H1 (cell line): ENCODE results near the gene FLVCR2. TPM values are rescaled to one million over a fixed set of nuclear protein-coding genes. Genes with fewer than 3 reads are reported as not detected.

Source experiments
- CTCF ChIA-PET: fragments of 300-600 bp; sonication (Branson Sonifier 250); formaldehyde crosslinking; loops from one replicate; lab custom pipeline; 2021; ENCODE audit not compliant: partially characterized antibody; lab: Charles Lee
- POLR2A ChIA-PET: fragments of 300-600 bp; sonication (Branson Sonifier 250); formaldehyde crosslinking; loops from one replicate; lab custom pipeline; 2021; ENCODE audit warnings: inconsistent platforms; ENCODE audit not compliant: partially characterized antibody; lab: Charles Lee
- DNase-seq, 2 experiments: peaks; one replicate each; pipeline versions ENCODE4 v3.0.0 to v3.0.0-alpha.2; 2010 to 2022; ENCODE audit warnings: low spot score in 2 of 2, low read depth in 1 of 2, mixed read lengths in 1 of 2
- FAIRE-seq: peaks from 2 replicates; lab custom pipeline; 2011; peaks lifted over from hg19 to GRCh38; lab: Jason Lieb, UNC
- H2AFZ ChIP-seq: 2 replicates; pipeline ENCODE4 v1.8.1; 2012; ENCODE audit warnings: low read length, inconsistent platforms
- H2AK5ac ChIP-seq: 2 replicates; pipeline ENCODE4 v1.6.1; 2013; ENCODE audit warnings: low read depth, low read length
- H2BK120ac ChIP-seq: replicated peaks from 2 replicates; pipeline ENCODE3; 2013; ENCODE audit warnings: low read depth, low read length, inconsistent platforms
- H2BK12ac ChIP-seq: 2 replicates; pipeline ENCODE4 v1.6.1; 2013; ENCODE audit warnings: low read depth, low read length
- H2BK15ac ChIP-seq: 2 replicates; pipeline ENCODE4 v1.6.1; 2013; ENCODE audit warnings: low read length
- H2BK20ac ChIP-seq: 2 replicates; pipeline ENCODE4 v1.6.1; 2013; ENCODE audit warnings: low read length
- H2BK5ac ChIP-seq: 2 replicates; pipeline ENCODE4 v1.6.1; 2013; ENCODE audit warnings: low read depth, low read length
- H3K14ac ChIP-seq: 2 replicates; pipeline ENCODE4 v1.6.1; 2013; ENCODE audit warnings: inconsistent platforms; ENCODE audit not compliant: insufficient read length
- H3K18ac ChIP-seq: 2 replicates; pipeline ENCODE4 v1.6.1; 2013; ENCODE audit warnings: low read length; ENCODE audit errors: extremely low read depth
- H3K23ac ChIP-seq: 2 replicates; pipeline ENCODE4 v1.6.1; 2013; ENCODE audit warnings: inconsistent platforms; ENCODE audit not compliant: insufficient read length
- H3K23me2 ChIP-seq: 2 replicates; pipeline ENCODE4 v1.6.1; 2013; ENCODE audit warnings: low read depth, low read length
- H3K27ac ChIP-seq: 2 replicates; pipeline ENCODE4 v1.6.1; 2011; ENCODE audit warnings: low read depth, low read length, inconsistent platforms
- H3K27me3 ChIP-seq, 4 experiments: replicated peaks in 1 of 4; 1 replicate in 1 of 4; 2 replicates in 3 of 4; pipeline versions ENCODE4 v1.6.1 to v1.8.1; 2011 to 2013; ENCODE audit warnings: low read length in 3 of 4, mild to moderate bottlenecking in 3 of 4, inconsistent platforms in 2 of 4, mixed read lengths in 2 of 4, moderate library complexity in 1 of 4; ENCODE audit not compliant: control insufficient read depth in 3 of 4, insufficient read depth in 3 of 4; ENCODE audit errors: extremely low read depth in 1 of 4
- H3K36me3 ChIP-seq, 4 experiments: 2 replicates each; pipeline versions ENCODE4 v1.6.1 to v1.8.1; 2011 to 2013; ENCODE audit warnings: mild to moderate bottlenecking in 4 of 4, low read length in 3 of 4, moderate library complexity in 2 of 4, control low read depth in 1 of 4, inconsistent platforms in 1 of 4; ENCODE audit not compliant: insufficient read depth in 4 of 4, control insufficient read depth in 2 of 4
- H3K4ac ChIP-seq: replicated peaks from 2 replicates; pipeline ENCODE3; 2013; ENCODE audit warnings: low read length, low read depth, mixed read lengths, inconsistent platforms; ENCODE audit not compliant: insufficient read length
- H3K4me1 ChIP-seq, 4 experiments: replicated peaks in 1 of 4; 1 replicate in 1 of 4; 2 replicates in 3 of 4; pipeline versions ENCODE4 v1.6.1 to v1.8.1; 2011 to 2013; ENCODE audit warnings: low read length in 3 of 4, inconsistent platforms in 2 of 4, mixed read lengths in 1 of 4; ENCODE audit not compliant: insufficient read depth in 4 of 4, control insufficient read depth in 3 of 4
- H3K4me2 ChIP-seq, 2 experiments: 2 replicates each; pipeline versions ENCODE4 v1.6.1 to v1.8.1; 2011 to 2013; ENCODE audit warnings: low read depth in 2 of 2, low read length in 2 of 2, control low read depth in 1 of 2, inconsistent platforms in 1 of 2, mild to moderate bottlenecking in 1 of 2; ENCODE audit not compliant: insufficient read depth in 1 of 2
- H3K4me3 ChIP-seq, 4 experiments: fragments of 200-600, 300-600 bp in 1 of 4; sonication (generic), shearing (Covaris generic), sonication (Bioruptor Twin) in 1 of 4; 2 replicates each; pipeline versions ENCODE4 v1.5.1 to v1.8.1; 2011 to 2016; ENCODE audit warnings: low read length in 4 of 4, low read depth in 3 of 4, control low read depth in 2 of 4, inconsistent platforms in 2 of 4, mild to moderate bottlenecking in 2 of 4, mixed read lengths in 1 of 4, moderate library complexity in 1 of 4; ENCODE audit not compliant: insufficient read depth in 2 of 4; ENCODE audit errors: extremely low read depth in 1 of 4
- H3K56ac ChIP-seq: replicated peaks from 2 replicates; pipeline ENCODE3; 2013; ENCODE audit warnings: low read depth, mild to moderate bottlenecking, mixed read lengths, low read length, inconsistent platforms; ENCODE audit not compliant: insufficient read length
- H3K79me1 ChIP-seq: 2 replicates; pipeline ENCODE4 v1.6.1; 2013; ENCODE audit warnings: low read depth, low read length, control low read depth
- H3K79me2 ChIP-seq, 2 experiments: 2 replicates each; pipeline versions ENCODE4 v1.6.1 to v1.8.1; 2012 to 2013; ENCODE audit warnings: low read length in 2 of 2, mild to moderate bottlenecking in 2 of 2, inconsistent platforms in 1 of 2; ENCODE audit not compliant: insufficient read depth in 2 of 2, control insufficient read depth in 1 of 2
- H3K9ac ChIP-seq, 4 experiments: replicated peaks in 1 of 4; 1 replicate in 1 of 4; 2 replicates in 3 of 4; pipeline versions ENCODE4 v1.6.1 to v1.8.1; 2011 to 2013; ENCODE audit warnings: low read depth in 3 of 4, low read length in 3 of 4, control low read depth in 2 of 4, mild to moderate bottlenecking in 2 of 4, moderate library complexity in 2 of 4, inconsistent platforms in 1 of 4; ENCODE audit errors: extremely low read depth in 1 of 4
- H3K9me3 ChIP-seq, 2 experiments: 2 replicates each; pipeline versions ENCODE4 v1.6.1 to v1.8.1; 2012 to 2013; ENCODE audit warnings: mild to moderate bottlenecking in 2 of 2, moderate library complexity in 2 of 2, control low read depth in 1 of 2, inconsistent platforms in 1 of 2, low read depth in 1 of 2, low read length in 1 of 2, mixed read lengths in 1 of 2; ENCODE audit not compliant: insufficient read depth in 2 of 2
- H4K20me1 ChIP-seq, 2 experiments: replicated peaks in 1 of 2; 2 replicates each; pipeline versions ENCODE3 to v1.8.1; 2011 to 2013; ENCODE audit warnings: inconsistent platforms in 2 of 2, low read length in 2 of 2, mild to moderate bottlenecking in 1 of 2; ENCODE audit not compliant: insufficient read depth in 2 of 2, control insufficient read depth in 1 of 2
- H4K5ac ChIP-seq: 2 replicates; pipeline ENCODE4 v1.6.1; 2013; ENCODE audit warnings: low read length, low read depth, mixed read lengths, inconsistent platforms; ENCODE audit not compliant: insufficient read length
- H4K8ac ChIP-seq: 2 replicates; pipeline ENCODE4 v1.8.0; 2013; ENCODE audit warnings: mild to moderate bottlenecking, moderate library complexity, low read length, inconsistent platforms; ENCODE audit not compliant: insufficient read depth; ENCODE audit errors: extremely low read depth
- H4K91ac ChIP-seq: replicated peaks from 2 replicates; pipeline ENCODE3; 2013; ENCODE audit warnings: low read length, mixed read lengths, inconsistent platforms; ENCODE audit not compliant: insufficient read length
- ASH2L ChIP-seq: fragments of 200-600, 300-600 bp; sonication (generic); IDR thresholded peaks from one replicate; pipeline ENCODE4 v1.7.1; 2017; ENCODE audit warnings: low read length
- BACH1 ChIP-seq: IDR thresholded peaks from 2 replicates; pipeline ENCODE4 v1.6.1; 2012; ENCODE audit warnings: low read length, improper control_type of control experiment
- RFX5 ChIP-seq: IDR thresholded peaks from 2 replicates; pipeline ENCODE4 v1.6.1; 2011; ENCODE audit warnings: low read depth, low read length, improper control_type of control experiment, borderline replicate concordance
- SIX5 ChIP-seq: IDR thresholded peaks from 2 replicates; pipeline ENCODE4 v1.6.1; 2011; ENCODE audit warnings: mild to moderate bottlenecking, low read depth, low read length
- WGBS, 2 experiments: shearing (Covaris generic) in 1 of 2; methylation state at CpG; one replicate each; pipeline versions ENCODE4 v1.1.6 to v1.1.7; 2013 to 2015; ENCODE audit warnings: low lambda C conversion rate in 2 of 2, mixed read lengths in 2 of 2, inconsistent platforms in 1 of 2, low coverage in 1 of 2, missing lambda C conversion rate in 1 of 2; ENCODE audit not compliant: insufficient replicate concordance in 2 of 2, insufficient coverage in 1 of 2, insufficient read length in 1 of 2; ENCODE audit errors: extremely low coverage in 1 of 2, missing lambda C conversion rate in 1 of 2; 5-methylcytosine and 5-hydroxymethylcytosine counted together
- polyA plus RNA-seq, 7 experiments: library from polyadenylated mRNA; depleted of rRNA in 3 of 7; stranded (reverse) in 5 of 7; unstranded in 2 of 7; fragments of >200 nt in 5 of 7; fragments of 200-250 nt in 2 of 7; gene quantifications; 1 replicate in 5 of 7; 2 replicates in 1 of 7; 4 replicates in 1 of 7; pipeline versions ENCODE4 v1.2.1 to v1.2.3, GENCODE V29; 2011 to 2013; ENCODE audit warnings: missing spikeins in 2 of 7, mixed read lengths in 2 of 7
- total RNA-seq: library from RNA; stranded (reverse); fragmentation: NEBNext Ultra II Directional; extraction: Animal tissue kit (Norgen Biotek cat#: 25700); gene quantifications from 2 replicates; pipeline ENCODE4 v1.2.1, GENCODE V29; 2021
- TF ChIP-seq, protein P1 (sequence below): IDR thresholded peaks from 2 replicates; pipeline ENCODE4 v1.6.1; 2012; ENCODE audit warnings: low read length, inconsistent platforms

The FLVCR2 gene
- total and polyA plus RNA-seq, 2 of the 8 experiments (the other 6 are each of a cell fraction or from before 2014, with no cell fraction given) = 7.1 to 8.2 TPM

DNA sequence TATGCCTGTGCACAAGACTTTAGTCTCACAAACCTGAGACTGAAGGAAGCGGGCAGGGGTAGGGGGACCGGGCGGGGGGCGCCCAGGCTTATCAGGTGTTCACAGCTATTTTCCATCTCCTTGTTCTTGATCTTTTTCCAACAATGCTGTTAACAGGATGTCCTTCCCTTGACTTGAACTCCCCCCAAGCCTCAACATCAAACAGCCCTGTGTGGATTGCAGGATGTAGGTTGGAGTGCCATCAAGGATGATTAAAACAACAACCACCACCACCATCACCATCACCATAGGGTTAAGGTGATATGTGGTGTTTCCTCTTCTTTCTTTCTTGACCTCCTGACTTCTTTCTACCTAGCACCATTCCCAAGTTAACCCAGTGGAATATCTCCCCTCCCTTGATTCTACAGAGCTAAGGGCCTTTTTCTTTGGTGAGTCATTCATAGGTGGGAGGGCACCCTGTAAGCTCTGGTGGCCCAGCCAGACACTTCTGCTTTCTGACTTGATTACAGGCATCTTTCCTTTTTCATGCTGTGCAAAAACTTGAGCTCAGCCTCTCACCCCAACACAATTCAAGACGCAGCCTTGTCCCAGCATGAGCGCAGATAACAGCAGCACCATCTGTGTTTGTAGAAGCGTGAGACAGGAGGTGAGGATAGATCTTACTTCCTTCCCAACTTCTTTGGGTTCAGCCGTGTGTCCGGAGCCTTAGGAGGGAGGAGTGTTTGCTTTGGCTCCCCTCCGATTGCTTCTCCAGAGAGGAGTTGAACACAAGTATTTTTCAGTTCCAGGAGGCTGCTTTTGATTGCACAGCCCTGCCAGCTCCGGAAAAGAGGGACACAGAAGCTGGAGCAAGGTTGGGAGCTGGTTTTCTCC lies 26.8 kb downstream of the FLVCR2 start:
- H3K9me3 ChIP-seq = no peaks in the 10 kb centered on the region
- no peak overlapping the region for H3K27ac ChIP-seq
- no peak overlapping the region for H4K8ac ChIP-seq
- ChIA-PET POLR2A (interaction anchor here (0.7 to 1.4 kb wide), 5 partner anchors 12 to 83 kb away, joined by 3 read pairs; partner anchors contain the start of genes ERG28 and TTLL5), CTCF (interaction anchor here (0.7 to 3.6 kb wide), 6 partner anchors 11 to 82 kb away, joined by 3 to 19 read pairs (median 3); partner anchors contain the start of gene FLVCR2)
- H4K91ac ChIP-seq = no peak overlapping the region
- H2BK120ac ChIP-seq = no peak overlapping the region
- no peak overlapping the region for H3K23ac ChIP-seq
- H3K4ac ChIP-seq = no peak overlapping the region
- no peak overlapping the region for H3K18ac ChIP-seq
- H3K9ac ChIP-seq = no peak overlapping the region
- H2AFZ ChIP-seq = no peak overlapping the region
- H3K23me2 ChIP-seq = no peaks in the 10 kb centered on the region
- no peak overlapping the region for H3K4me3 ChIP-seq
- WGBS, 2 experiments = 89% methylated on average over 11 of the region's 11 CpGs; no CpG with 5 or more reads in 1 of the 2 experiments
- no peak for FAIRE-seq
- no peak overlapping the region for H2BK15ac ChIP-seq
- H3K56ac ChIP-seq = no peak overlapping the region
- H3K36me3 ChIP-seq = no peaks in the 10 kb centered on the region
- H3K4me2 ChIP-seq = no peak overlapping the region
- no peak for DNase-seq
- H3K27me3 ChIP-seq = no peaks in the 10 kb centered on the region
- no peak overlapping the region for H4K5ac ChIP-seq
- H2BK12ac ChIP-seq = no peak overlapping the region
- no peaks in the 10 kb centered on the region for H3K79me2 ChIP-seq
- H3K4me1 ChIP-seq = no peaks in the 10 kb centered on the region
- H3K14ac ChIP-seq = no peak overlapping the region
- no peak overlapping the region for H2BK5ac ChIP-seq
- H3K79me1 ChIP-seq = no peaks in the 10 kb centered on the region
- TF ChIP-seq ASH2L = no peak
- TF ChIP-seq BACH1 = no peak
- TF ChIP-seq RFX5 = no peak
- no peak for TF ChIP-seq SIX5
- TF ChIP-seq, protein P1, sequence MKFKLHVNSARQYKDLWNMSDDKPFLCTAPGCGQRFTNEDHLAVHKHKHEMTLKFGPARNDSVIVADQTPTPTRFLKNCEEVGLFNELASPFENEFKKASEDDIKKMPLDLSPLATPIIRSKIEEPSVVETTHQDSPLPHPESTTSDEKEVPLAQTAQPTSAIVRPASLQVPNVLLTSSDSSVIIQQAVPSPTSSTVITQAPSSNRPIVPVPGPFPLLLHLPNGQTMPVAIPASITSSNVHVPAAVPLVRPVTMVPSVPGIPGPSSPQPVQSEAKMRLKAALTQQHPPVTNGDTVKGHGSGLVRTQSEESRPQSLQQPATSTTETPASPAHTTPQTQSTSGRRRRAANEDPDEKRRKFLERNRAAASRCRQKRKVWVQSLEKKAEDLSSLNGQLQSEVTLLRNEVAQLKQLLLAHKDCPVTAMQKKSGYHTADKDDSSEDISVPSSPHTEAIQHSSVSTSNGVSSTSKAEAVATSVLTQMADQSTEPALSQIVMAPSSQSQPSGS = no peak
- H2BK20ac ChIP-seq = no peak overlapping the region
- peaks cover 0 to 3% of the 10 kb centered on the region in 2 experiments for H4K20me1 ChIP-seq
- no peak overlapping the region for H2AK5ac ChIP-seq
